SU-DHL-6 (cell line): ENCODE results near the gene FBXO10.

ENCODE experiments used
- H2AFZ ChIP-seq: fragments of 200-600 bp; sonication (generic); 2 replicates; pipeline ENCODE4 v1.6.1; 2014; ENCODE audit warnings: low read depth, mild to moderate bottlenecking, moderate library complexity, mixed read lengths, antibody characterized with exemption, low read length; ENCODE audit not compliant: severe bottlenecking
- H3F3A ChIP-seq: fragments of 200-600 bp; shearing (Covaris generic); 2 replicates; pipeline ENCODE4 v1.6.0; 2016; ENCODE audit warnings: antibody characterized with exemption, mild to moderate bottlenecking; ENCODE audit not compliant: insufficient read depth
- H3K27ac ChIP-seq: fragments of 200-600 bp; sonication (generic); 2 replicates; pipeline ENCODE4 v1.5.1; 2016; ENCODE audit warnings: low read depth, mild to moderate bottlenecking, low read length, moderate library complexity, mixed read lengths
- H3K27me3 ChIP-seq: fragments of 200-600 bp; sonication (generic), shearing (Covaris generic); 2 replicates; pipeline ENCODE4 v1.6.0; 2014; ENCODE audit warnings: mild to moderate bottlenecking, low read length
- H3K36me3 ChIP-seq: fragments of 200-600 bp; sonication (generic); 2 replicates; pipeline ENCODE4 v1.6.1; 2014; ENCODE audit warnings: mild to moderate bottlenecking, low read length, mixed read lengths
- H3K4me2 ChIP-seq: fragments of 300-600, 200-600 bp; shearing (Covaris generic), sonication (generic); 2 replicates; pipeline ENCODE4 v1.6.0; 2014; ENCODE audit warnings: low read length, low read depth, mild to moderate bottlenecking; ENCODE audit not compliant: poor library complexity, severe bottlenecking
- H3K4me3 ChIP-seq: fragments of 200-600 bp; sonication (generic); 2 replicates; pipeline ENCODE4 v1.5.1; 2014; ENCODE audit warnings: antibody characterized with exemption, low read length, mild to moderate bottlenecking, mixed read lengths; ENCODE audit not compliant: insufficient read depth, poor library complexity, severe bottlenecking
- H3K79me2 ChIP-seq: fragments of 200-600 bp; sonication (generic); 2 replicates; pipeline ENCODE4 v1.6.1; 2014; ENCODE audit warnings: mild to moderate bottlenecking, low read length, moderate library complexity; ENCODE audit not compliant: insufficient read depth
- H3K9ac ChIP-seq: fragments of 200-600 bp; sonication (generic); 2 replicates; pipeline ENCODE4 v1.7.0; 2014; ENCODE audit warnings: mild to moderate bottlenecking, low read length
- H3K9me2 ChIP-seq: fragments of 200-600 bp; sonication (generic); replicated peaks from 2 replicates; pipeline ENCODE4 v1.6.1; 2014; ENCODE audit warnings: low read length; ENCODE audit not compliant: insufficient read depth
- H3K9me3 ChIP-seq: fragments of 200-600 bp; sonication (generic); 2 replicates; pipeline ENCODE4 v1.6.1; 2014; ENCODE audit warnings: low read length, mixed read lengths; ENCODE audit not compliant: insufficient read depth
- H4K20me1 ChIP-seq: fragments of 200-600 bp; sonication (generic); 2 replicates; pipeline ENCODE4 v1.6.1; 2014; ENCODE audit warnings: low read depth, mild to moderate bottlenecking, antibody characterized with exemption, low read length, moderate library complexity, mixed read lengths
- EZH2phosphoT487 ChIP-seq: fragments of 200-600 bp; sonication (generic), shearing (Covaris generic); conservative IDR thresholded peaks from 2 replicates; pipeline ENCODE4 v1.6.1; 2018; ENCODE audit warnings: mild to moderate bottlenecking, antibody characterized with exemption, low read length, moderate library complexity, mixed read lengths
- TF ChIP-seq, protein P1 (sequence below): fragments of 200-600 bp; sonication (generic); IDR thresholded peaks from one replicate; pipeline ENCODE4 v1.5.1; 2017; ENCODE audit warnings: antibody characterized with exemption, mild to moderate bottlenecking, low read length, moderate library complexity; ENCODE audit not compliant: insufficient read depth, poor library complexity, severe bottlenecking

Gene FBXO10

DNA sequence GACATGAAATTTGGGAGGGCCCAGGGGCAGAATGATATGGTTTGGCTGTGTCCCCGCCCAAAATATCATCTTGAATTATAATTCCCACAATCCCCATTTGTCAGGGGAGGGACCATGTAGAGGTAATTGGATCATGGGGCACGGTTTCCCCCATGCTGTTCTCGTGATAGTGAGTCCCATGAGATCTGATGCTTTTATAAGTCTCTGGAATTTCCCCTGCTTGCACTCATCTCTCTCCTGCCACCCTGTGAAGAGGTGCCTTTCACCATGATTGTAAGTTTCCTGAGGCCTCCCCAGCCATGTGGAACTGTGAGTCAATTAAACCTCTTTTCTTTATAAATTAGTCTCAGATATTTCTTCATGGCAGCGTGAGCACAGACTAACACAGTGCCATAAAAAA, 11.3 kb downstream of the FBXO10 start:
- H3F3A ChIP-seq: peaks cover 6% of the 10 kb centered on the region; the same call in 1 of the 2 replicates
- H3K4me2 ChIP-seq: no peak overlapping the region
- no peak overlapping the region for H3K4me3 ChIP-seq
- peak overlapping the region; percentile 68; the same call in 1 of the 2 replicates for H3K27ac ChIP-seq
- H3K9ac ChIP-seq: no peak overlapping the region
- TF ChIP-seq, protein P1, sequence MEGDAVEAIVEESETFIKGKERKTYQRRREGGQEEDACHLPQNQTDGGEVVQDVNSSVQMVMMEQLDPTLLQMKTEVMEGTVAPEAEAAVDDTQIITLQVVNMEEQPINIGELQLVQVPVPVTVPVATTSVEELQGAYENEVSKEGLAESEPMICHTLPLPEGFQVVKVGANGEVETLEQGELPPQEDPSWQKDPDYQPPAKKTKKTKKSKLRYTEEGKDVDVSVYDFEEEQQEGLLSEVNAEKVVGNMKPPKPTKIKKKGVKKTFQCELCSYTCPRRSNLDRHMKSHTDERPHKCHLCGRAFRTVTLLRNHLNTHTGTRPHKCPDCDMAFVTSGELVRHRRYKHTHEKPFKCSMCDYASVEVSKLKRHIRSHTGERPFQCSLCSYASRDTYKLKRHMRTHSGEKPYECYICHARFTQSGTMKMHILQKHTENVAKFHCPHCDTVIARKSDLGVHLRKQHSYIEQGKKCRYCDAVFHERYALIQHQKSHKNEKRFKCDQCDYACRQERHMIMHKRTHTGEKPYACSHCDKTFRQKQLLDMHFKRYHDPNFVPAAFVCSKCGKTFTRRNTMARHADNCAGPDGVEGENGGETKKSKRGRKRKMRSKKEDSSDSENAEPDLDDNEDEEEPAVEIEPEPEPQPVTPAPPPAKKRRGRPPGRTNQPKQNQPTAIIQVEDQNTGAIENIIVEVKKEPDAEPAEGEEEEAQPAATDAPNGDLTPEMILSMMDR: no peak
- no peak for TF ChIP-seq EZH2phosphoT487
- no peaks in the 10 kb centered on the region for H3K9me2 ChIP-seq
- H4K20me1 ChIP-seq: no peaks in the 10 kb centered on the region
- no peaks in the 10 kb centered on the region for H3K27me3 ChIP-seq
- H3K79me2 ChIP-seq: no peaks in the 10 kb centered on the region
- H3K9me3 ChIP-seq: peaks cover 12% of the 10 kb centered on the region; the same call in 1 of the 2 replicates
- no peak overlapping the region for H2AFZ ChIP-seq
- H3K36me3 ChIP-seq: peaks cover 9% of the 10 kb centered on the region

DNA sequence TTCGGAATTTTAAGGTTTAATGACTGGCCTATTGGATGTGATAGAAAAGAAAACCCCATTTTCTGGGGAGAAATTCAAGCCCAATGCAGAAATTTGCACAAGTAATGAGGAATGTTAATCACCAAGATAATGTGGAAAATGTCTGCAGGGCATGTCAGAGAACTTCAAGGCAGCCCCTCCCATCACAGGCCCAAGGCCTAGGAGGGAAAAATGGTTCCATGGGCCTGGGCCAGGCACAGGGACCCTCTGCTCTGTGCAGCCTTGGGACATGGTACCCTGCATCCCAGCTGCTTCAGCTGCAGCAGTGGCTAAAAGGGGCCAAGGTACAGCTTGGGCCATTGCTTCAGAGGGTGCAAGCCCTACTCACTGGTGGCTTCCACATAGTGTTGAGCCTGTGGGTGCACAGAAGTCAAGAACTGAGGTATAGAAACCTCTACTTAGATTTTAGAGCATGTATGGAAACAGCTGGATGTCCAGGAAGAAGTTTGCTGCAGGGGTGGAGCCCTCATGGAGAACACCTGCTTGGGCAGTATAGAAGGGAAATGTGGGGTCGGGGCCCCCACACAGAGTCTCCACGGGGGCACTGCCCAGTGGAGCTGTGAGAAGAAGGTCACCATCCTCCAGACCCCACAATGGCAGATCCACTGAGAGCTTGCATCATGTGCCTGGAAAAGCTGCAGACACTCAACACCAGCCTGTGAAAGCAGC, 12.2 kb downstream of the FBXO10 start:
- Histone ChIP-seq H3K27me3 (no peaks in the 10 kb centered on the region), H2AFZ (no peak overlapping the region), H3K36me3 (peaks cover 9% of the 10 kb centered on the region), H3K79me2 (no peaks in the 10 kb centered on the region), H3K4me2 (no peak overlapping the region), H3K9me2 (no peaks in the 10 kb centered on the region), H3F3A (peaks cover 6% of the 10 kb centered on the region; the same call in 1 of the 2 replicates), H3K9me3 (peaks cover 12% of the 10 kb centered on the region; the same call in 1 of the 2 replicates), H3K27ac (no peak overlapping the region), H3K9ac (no peak overlapping the region), H4K20me1 (no peaks in the 10 kb centered on the region), H3K4me3 (no peak overlapping the region)
- TF ChIP-seq EZH2phosphoT487: no peak

DNA sequence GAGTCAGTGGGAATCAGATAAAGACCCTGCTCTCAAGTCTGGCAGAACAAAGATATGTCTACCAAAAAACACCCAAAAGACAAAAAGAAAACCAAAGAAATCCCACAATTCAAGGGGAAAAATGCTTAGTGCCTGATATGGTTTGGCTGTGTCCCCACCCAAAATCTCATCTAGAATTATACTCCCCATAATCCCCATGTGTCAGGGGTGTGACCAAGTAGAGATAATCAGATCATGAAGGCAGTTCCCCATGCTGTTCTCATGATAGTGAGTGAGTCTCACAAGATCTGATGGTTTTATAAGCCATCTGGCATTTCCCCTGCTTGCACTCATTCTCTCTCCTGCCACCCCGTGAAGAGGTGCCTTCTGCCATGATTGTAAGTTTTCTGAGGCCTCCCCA, 13.4 kb downstream of the FBXO10 start:
- peaks cover 12% of the 10 kb centered on the region; the same call in 1 of the 2 replicates for H3K9me3 ChIP-seq
- no peak overlapping the region for H3K27ac ChIP-seq
- H2AFZ ChIP-seq: no peak overlapping the region
- H3K9me2 ChIP-seq: no peaks in the 10 kb centered on the region
- no peak overlapping the region for H3K4me3 ChIP-seq
- H3K27me3 ChIP-seq: no peaks in the 10 kb centered on the region
- H4K20me1 ChIP-seq: no peaks in the 10 kb centered on the region
- H3K79me2 ChIP-seq: no peaks in the 10 kb centered on the region
- H3K36me3 ChIP-seq: peaks cover 9% of the 10 kb centered on the region
- H3K4me2 ChIP-seq: no peak overlapping the region
- H3K9ac ChIP-seq: no peak overlapping the region
- TF ChIP-seq EZH2phosphoT487: no peak
- TF ChIP-seq, protein P1: no peak
- peaks cover 6% of the 10 kb centered on the region; the same call in 1 of the 2 replicates for H3F3A ChIP-seq

DNA sequence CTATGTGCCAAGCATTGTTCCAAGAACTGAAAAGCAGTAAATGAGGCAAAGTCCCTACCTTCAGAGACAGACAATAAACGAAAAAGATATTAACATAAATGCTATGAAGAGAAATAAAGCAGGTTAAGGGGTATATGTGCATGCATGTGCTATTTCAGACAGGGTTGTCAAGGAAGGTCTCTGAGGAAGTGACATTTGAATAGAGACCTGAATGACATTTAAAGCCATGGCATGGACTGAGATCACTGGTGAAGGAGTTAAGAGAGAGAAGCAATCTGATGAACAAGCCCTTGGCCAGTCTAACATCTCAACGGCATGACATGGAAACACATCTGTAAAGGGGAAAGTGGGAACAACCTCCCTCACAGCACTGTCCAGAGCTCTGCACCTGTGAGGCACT, 14.5 kb downstream of the FBXO10 start:
- Histone ChIP-seq H4K20me1 (no peaks in the 10 kb centered on the region), H3K9ac (no peak overlapping the region), H3K4me3 (no peak overlapping the region), H3K27ac (no peak overlapping the region), H2AFZ (no peak overlapping the region), H3F3A (peaks cover 5% of the 10 kb centered on the region; the same call in 1 of the 2 replicates), H3K79me2 (no peaks in the 10 kb centered on the region), H3K36me3 (peaks cover 9% of the 10 kb centered on the region), H3K9me3 (peaks cover 12% of the 10 kb centered on the region; the same call in 1 of the 2 replicates), H3K9me2 (no peaks in the 10 kb centered on the region), H3K27me3 (no peaks in the 10 kb centered on the region), H3K4me2 (no peak overlapping the region)
- TF ChIP-seq, protein P1: no peak
- no peak for TF ChIP-seq EZH2phosphoT487
